Mesenchymal stem cell (in vitro differentiated cells and primary cell): ENCODE data around the gene POLR2I.

ENCODE experiments used
- DNase-seq: peaks from one replicate; pipeline ENCODE4 v3.0.0-alpha.2; 2013
- H2AFZ ChIP-seq: one replicate; pipeline ENCODE4 v1.6.1; 2013; ENCODE audit warnings: low read depth, mild to moderate bottlenecking, control low read depth, inconsistent platforms, low read length, moderate library complexity
- H2AK5ac ChIP-seq: 2 replicates; pipeline ENCODE4 v1.6.1; 2013; ENCODE audit warnings: low read length, moderate library complexity, mild to moderate bottlenecking, inconsistent platforms; ENCODE audit not compliant: severe bottlenecking
- H2BK120ac ChIP-seq: one replicate; pipeline ENCODE4 v1.6.1; 2013; ENCODE audit warnings: low read depth, mild to moderate bottlenecking, inconsistent platforms, low read length, moderate library complexity
- H2BK12ac ChIP-seq, 2 experiments: one replicate each; pipeline ENCODE4 v1.6.1; 2013; ENCODE audit warnings: inconsistent platforms in 2 of 2, low read length in 2 of 2, mild to moderate bottlenecking in 2 of 2, moderate library complexity in 2 of 2, control low read depth in 1 of 2
- H2BK15ac ChIP-seq: one replicate; pipeline ENCODE4 v1.6.1; 2013; ENCODE audit warnings: mild to moderate bottlenecking, low read depth, inconsistent platforms; ENCODE audit not compliant: poor library complexity, severe bottlenecking
- H2BK5ac ChIP-seq: 2 replicates; pipeline ENCODE4 v1.6.1; 2013; ENCODE audit warnings: low read depth, mild to moderate bottlenecking, low read length, control low read depth, inconsistent platforms; ENCODE audit not compliant: poor library complexity, severe bottlenecking
- H3K14ac ChIP-seq, 2 experiments: one replicate each; pipeline ENCODE4 v1.6.1; 2013; ENCODE audit warnings: inconsistent platforms in 2 of 2, low read length in 2 of 2, control low read depth in 1 of 2, mild to moderate bottlenecking in 1 of 2, moderate library complexity in 1 of 2
- H3K18ac ChIP-seq, 2 experiments: one replicate each; pipeline ENCODE4 v1.6.1; 2013; ENCODE audit warnings: inconsistent platforms in 2 of 2, low read length in 2 of 2, control low read depth in 1 of 2, low read depth in 1 of 2, mild to moderate bottlenecking in 1 of 2
- H3K23ac ChIP-seq, 2 experiments: one replicate each; pipeline ENCODE4 v1.6.1; 2013; ENCODE audit warnings: inconsistent platforms in 2 of 2, low read length in 2 of 2, mild to moderate bottlenecking in 2 of 2, moderate library complexity in 2 of 2, control low read depth in 1 of 2
- H3K27ac ChIP-seq: 2 replicates; pipeline ENCODE4 v1.5.1; 2013; ENCODE audit warnings: mild to moderate bottlenecking, moderate library complexity, low read length, control low read depth, inconsistent platforms; ENCODE audit not compliant: poor library complexity, severe bottlenecking
- H3K27me3 ChIP-seq, 2 experiments: 2 replicates each; pipeline versions ENCODE4 v1.6.1 to v1.7.0; 2013; ENCODE audit warnings: low read length in 2 of 2, mild to moderate bottlenecking in 2 of 2, moderate library complexity in 2 of 2, control low read depth in 1 of 2, inconsistent platforms in 1 of 2; ENCODE audit not compliant: control insufficient read depth in 1 of 2, insufficient read depth in 1 of 2
- H3K36me3 ChIP-seq, 2 experiments: 2 replicates each; pipeline versions ENCODE4 v1.6.1 to v1.7.0; 2013; ENCODE audit warnings: low read length in 2 of 2, control low read depth in 1 of 2, inconsistent platforms in 1 of 2, low read depth in 1 of 2, mild to moderate bottlenecking in 1 of 2; ENCODE audit not compliant: insufficient read depth in 2 of 2, control insufficient read depth in 1 of 2
- H3K4ac ChIP-seq, 2 experiments: one replicate each; pipeline ENCODE4 v1.6.1; 2013; ENCODE audit warnings: inconsistent platforms in 2 of 2, low read length in 2 of 2, mild to moderate bottlenecking in 2 of 2, moderate library complexity in 2 of 2, control low read depth in 1 of 2, low read depth in 1 of 2
- H3K4me1 ChIP-seq: 2 replicates; pipeline ENCODE4 v1.6.1; 2013; ENCODE audit warnings: low read depth, low read length, control low read depth; ENCODE audit not compliant: control insufficient read depth, insufficient read depth
- H3K4me2 ChIP-seq: 2 replicates; pipeline ENCODE4 v1.6.1; 2013; ENCODE audit warnings: low read length, mild to moderate bottlenecking, inconsistent platforms; ENCODE audit not compliant: poor library complexity, severe bottlenecking
- H3K4me3 ChIP-seq, 2 experiments: 2 replicates each; pipeline versions ENCODE4 v1.5.1 to v1.7.0; 2013; ENCODE audit warnings: low read length in 2 of 2, mild to moderate bottlenecking in 2 of 2, control low read depth in 1 of 2, low read depth in 1 of 2; ENCODE audit not compliant: insufficient read depth in 1 of 2
- H3K79me1 ChIP-seq: replicated peaks from 2 replicates; pipeline ENCODE4 v1.6.1; 2013; ENCODE audit warnings: mild to moderate bottlenecking, control low read depth, low read length, inconsistent platforms; ENCODE audit not compliant: poor library complexity, severe bottlenecking
- H3K9ac ChIP-seq: 2 replicates; pipeline ENCODE4 v1.7.0; 2013; ENCODE audit warnings: mild to moderate bottlenecking, low read length, moderate library complexity
- H3K9me3 ChIP-seq: 2 replicates; pipeline ENCODE4 v1.7.0; 2013; ENCODE audit warnings: mild to moderate bottlenecking, low read length; ENCODE audit not compliant: control insufficient read depth
- H4K8ac ChIP-seq: one replicate; pipeline ENCODE4 v1.6.1; 2013; ENCODE audit warnings: inconsistent platforms, mild to moderate bottlenecking, low read length, moderate library complexity
- H4K91ac ChIP-seq: one replicate; pipeline ENCODE4 v1.6.1; 2013; ENCODE audit warnings: mild to moderate bottlenecking, low read length, inconsistent platforms
- WGBS: methylation state at CpG from one replicate; pipeline ENCODE4 v1.1.7; 2013; ENCODE audit warnings: mixed read lengths; 5-methylcytosine and 5-hydroxymethylcytosine counted together

POLR2I gene

GRCh38 chr19:36103842-36104552 is 10.7 kb downstream of the POLR2I start:
- Histone ChIP-seq H3K79me1 (no peaks in the 10 kb centered on the region), H3K4ac (no peak overlapping the region), H3K27ac (no peak overlapping the region), H3K14ac (no peak overlapping the region), H2BK12ac (no peak overlapping the region), H4K8ac (no peak overlapping the region), H3K18ac (no peak overlapping the region), H3K23ac (no peak overlapping the region), H2AK5ac (no peak overlapping the region), H3K27me3 (no peaks in the 10 kb centered on the region), H3K36me3 (peaks cover 4 to 67% of the 10 kb centered on the region in 2 experiments), H2BK5ac (no peak overlapping the region), H3K9me3 (no peaks in the 10 kb centered on the region), H3K4me3 (no peak overlapping the region), H3K4me2 (no peak overlapping the region), H2BK15ac (no peak overlapping the region), H4K91ac (no peak overlapping the region), H3K4me1 (peaks cover 9% of the 10 kb centered on the region), H3K9ac (no peak overlapping the region), H2BK120ac (no peak overlapping the region), H2AFZ (no peak overlapping the region)
- DNase-seq = no peak
- WGBS = 92% methylated on average over 11 of the region's 12 CpGs

DNA sequence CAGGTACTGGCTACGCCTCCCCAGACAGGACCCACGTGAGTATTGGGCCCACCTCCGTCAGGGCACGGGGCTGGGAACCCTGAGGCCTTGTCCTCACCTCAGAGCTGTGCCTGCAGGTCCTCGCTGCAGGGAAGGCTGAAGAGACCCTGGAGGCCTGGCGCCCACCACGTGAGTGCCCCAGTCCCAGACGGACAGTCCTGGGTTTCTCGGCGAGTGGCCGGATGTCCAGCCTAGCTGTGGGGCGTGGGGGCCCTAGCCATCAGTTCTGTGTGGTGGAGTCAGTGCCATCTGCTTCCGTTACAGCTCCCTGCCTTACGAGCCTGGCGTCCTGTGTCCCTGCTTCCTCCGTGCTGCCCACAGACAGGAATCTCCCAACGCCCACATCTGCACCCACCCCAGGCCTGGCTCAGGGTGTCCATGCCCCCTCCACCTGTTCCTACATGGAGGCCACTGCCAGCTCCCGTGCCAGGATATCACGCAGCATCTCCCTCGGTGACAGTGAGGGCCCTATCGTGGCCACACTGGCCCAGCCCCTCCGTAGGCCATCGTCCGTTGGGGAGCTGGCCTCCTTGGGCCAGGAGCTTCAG is 11.5 kb downstream of the POLR2I start:
- Histone ChIP-seq H3K4me2 (no peak overlapping the region), H3K27ac (no peak overlapping the region), H2AFZ (no peak overlapping the region), H3K14ac (no peak overlapping the region), H2BK12ac (no peak overlapping the region), H3K4me1 (peaks cover 9% of the 10 kb centered on the region), H3K4me3 (peak overlapping the region in 1 of 2 experiments; percentile 12), H3K18ac (no peak overlapping the region), H3K23ac (no peak overlapping the region), H3K9me3 (no peaks in the 10 kb centered on the region), H3K36me3 (peaks cover 4 to 65% of the 10 kb centered on the region in 2 experiments), H2AK5ac (no peak overlapping the region), H2BK5ac (no peak overlapping the region), H4K8ac (no peak overlapping the region), H2BK120ac (no peak overlapping the region), H3K4ac (no peak overlapping the region), H3K79me1 (no peaks in the 10 kb centered on the region), H4K91ac (no peak overlapping the region), H3K9ac (no peak overlapping the region), H3K27me3 (no peaks in the 10 kb centered on the region), H2BK15ac (no peak overlapping the region)
- no peak for DNase-seq
- 98% methylated on average over 24 of the region's 24 CpGs for WGBS

GRCh38 chr19:36101550-36102327 is 12.9 kb downstream of the POLR2I start:
- no peak overlapping the region for H3K4ac ChIP-seq
- no peak overlapping the region for H4K8ac ChIP-seq
- H3K4me2 ChIP-seq = no peak overlapping the region
- no peaks in the 10 kb centered on the region for H3K9me3 ChIP-seq
- no peak overlapping the region for H3K4me3 ChIP-seq
- H2BK5ac ChIP-seq = no peak overlapping the region
- H3K23ac ChIP-seq = no peak overlapping the region
- no peaks in the 10 kb centered on the region for H3K79me1 ChIP-seq
- H2BK15ac ChIP-seq = no peak overlapping the region
- no peak for DNase-seq
- H3K9ac ChIP-seq = no peak overlapping the region
- peaks cover 9% of the 10 kb centered on the region for H3K4me1 ChIP-seq
- no peak overlapping the region for H2AK5ac ChIP-seq
- no peak overlapping the region for H2AFZ ChIP-seq
- no peak overlapping the region for H3K18ac ChIP-seq
- peaks cover under 1 to 56% of the 10 kb centered on the region in 2 experiments for H3K36me3 ChIP-seq
- H4K91ac ChIP-seq = no peak overlapping the region
- no peak overlapping the region for H3K27ac ChIP-seq
- no peak overlapping the region for H2BK12ac ChIP-seq
- no peaks in the 10 kb centered on the region for H3K27me3 ChIP-seq
- 93% methylated on average over 27 of the region's 27 CpGs for WGBS
- no peak overlapping the region for H2BK120ac ChIP-seq
- no peak overlapping the region for H3K14ac ChIP-seq

- no peak overlapping the region for H3K4me3 ChIP-seq
- no peak overlapping the region for H3K23ac ChIP-seq
- H2BK12ac ChIP-seq = no peak overlapping the region
- no peak overlapping the region for H3K14ac ChIP-seq
- H3K4me2 ChIP-seq = no peak overlapping the region
- H2BK15ac ChIP-seq = no peak overlapping the region
- H4K91ac ChIP-seq = no peak overlapping the region
- WGBS = 92% methylated on average over 5 of the region's 5 CpGs
- H3K79me1 ChIP-seq = no peaks in the 10 kb centered on the region
- no peak overlapping the region for H2AFZ ChIP-seq
- no peak for DNase-seq
- no peak overlapping the region for H3K4ac ChIP-seq
- no peaks in the 10 kb centered on the region for H3K9me3 ChIP-seq
- no peak overlapping the region for H3K18ac ChIP-seq
- no peaks in the 10 kb centered on the region for H3K27me3 ChIP-seq
- H3K27ac ChIP-seq = no peak overlapping the region
- H3K36me3 ChIP-seq = peaks cover 0 to 48% of the 10 kb centered on the region in 2 experiments
- H2BK5ac ChIP-seq = no peak overlapping the region
- H2AK5ac ChIP-seq = no peak overlapping the region
- no peak overlapping the region for H2BK120ac ChIP-seq
- H4K8ac ChIP-seq = no peak overlapping the region
- H3K4me1 ChIP-seq = peaks cover 9% of the 10 kb centered on the region
- H3K9ac ChIP-seq = no peak overlapping the region
Observed at GRCh38 chr19:36100476-36100875, 14.2 kb downstream of the POLR2I start.
